Fibroblast of lung (primary cell): ENCODE measurements around the gene MAPK8IP3. TPM values are rescaled to one million over a fixed set of nuclear protein-coding genes. Genes with fewer than 3 reads are reported as not detected.

ENCODE experiments used
- DNase-seq, 2 donors: peaks; one replicate each; pipeline versions ENCODE4 v3.0.0 to v3.0.0-alpha.2; 2010; ENCODE audit warnings: low read depth in 2 of 2
- H2AFZ ChIP-seq: 2 replicates; pipeline ENCODE4 v1.5.1; 2012; ENCODE audit warnings: low read length, control low read depth, inconsistent platforms
- H3K27ac ChIP-seq: 2 replicates; pipeline ENCODE4 v1.5.1; 2011; ENCODE audit warnings: low read length, control low read depth; ENCODE audit not compliant: insufficient read depth
- H3K27me3 ChIP-seq: 2 replicates; pipeline ENCODE4 v1.5.1; 2011; ENCODE audit warnings: mild to moderate bottlenecking, low read length; ENCODE audit not compliant: control insufficient read depth, insufficient read depth
- H3K36me3 ChIP-seq: 2 replicates; pipeline ENCODE4 v1.5.1; 2011; ENCODE audit warnings: low read length; ENCODE audit not compliant: control insufficient read depth, insufficient read depth
- H3K4me1 ChIP-seq: 2 replicates; pipeline ENCODE4 v1.5.1; 2011; ENCODE audit warnings: low read length; ENCODE audit not compliant: control insufficient read depth, insufficient read depth; ENCODE audit errors: extremely low read depth
- H3K4me2 ChIP-seq: 2 replicates; pipeline ENCODE4 v1.5.1; 2011; ENCODE audit warnings: low read length, control low read depth; ENCODE audit not compliant: insufficient read depth; ENCODE audit errors: extremely low read depth
- H3K4me3 ChIP-seq, 4 experiments: fragments of 200-600 bp in 1 of 4; sonication (generic) in 1 of 4; replicated peaks in 1 of 4; 2 replicates each; pipeline ENCODE4 v1.5.1; 2011 to 2016; ENCODE audit warnings: low read length in 4 of 4, low read depth in 3 of 4, mild to moderate bottlenecking in 3 of 4, control low read depth in 2 of 4, inconsistent platforms in 1 of 4, mixed read lengths in 1 of 4; ENCODE audit not compliant: insufficient read depth in 1 of 4; ENCODE audit errors: control extremely low read depth in 1 of 4
- H3K79me2 ChIP-seq: 2 replicates; pipeline ENCODE4 v1.5.1; 2012; ENCODE audit warnings: mild to moderate bottlenecking, low read length, inconsistent platforms; ENCODE audit not compliant: control insufficient read depth, insufficient read depth
- H3K9ac ChIP-seq: 2 replicates; pipeline ENCODE4 v1.5.1; 2011; ENCODE audit warnings: mild to moderate bottlenecking, low read length, control low read depth; ENCODE audit not compliant: insufficient read depth
- H3K9me3 ChIP-seq: 2 replicates; pipeline ENCODE4 v1.5.1; 2012; ENCODE audit warnings: low read depth, low read length; ENCODE audit not compliant: control insufficient read depth, insufficient read depth
- H4K20me1 ChIP-seq: 2 replicates; pipeline ENCODE4 v1.5.1; 2011; ENCODE audit warnings: low read length; ENCODE audit not compliant: control insufficient read depth, insufficient read depth; ENCODE audit errors: extremely low read depth
- CTCF ChIP-seq, 2 donors: IDR thresholded peaks in 1 of 2; conservative IDR thresholded peaks in 1 of 2; 1 replicate in 1 of 2; 2 replicates in 1 of 2; pipeline ENCODE4 v1.5.1; 2011 to 2012; ENCODE audit warnings: low read length in 2 of 2, control low read depth in 1 of 2, inconsistent platforms in 1 of 2, low read depth in 1 of 2, mild to moderate bottlenecking in 1 of 2
- EZH2 ChIP-seq: IDR thresholded peaks from 2 replicates; pipeline ENCODE4 v1.5.1; 2012; ENCODE audit warnings: low read length, control low read depth, mild to moderate bottlenecking; ENCODE audit errors: missing control alignments
- polyA plus RNA-seq, 2 donors: library from polyadenylated mRNA; depleted of rRNA in 1 of 2; stranded (reverse) in 1 of 2; unstranded in 1 of 2; fragments of >200 nt; gene quantifications; 2 replicates each; pipeline ENCODE4 v1.2.1, GENCODE V29; 2011 to 2012; ENCODE audit warnings: missing spikeins in 1 of 2
- total RNA-seq: library from RNA; depleted of rRNA; stranded (reverse); fragments of >200 nt; gene quantifications from 2 replicates; pipeline ENCODE4 v1.2.1, GENCODE V29; 2014

Gene MAPK8IP3
- total and polyA plus RNA-seq, 2 donors (not counting 1 experiment from before 2014, with no cell fraction given): 9.4 to 36.3 TPM

GRCh38 chr16:1765826-1766225 lies 59.8 kb downstream of the MAPK8IP3 start:
- Histone ChIP-seq H3K79me2 (no peaks in the 10 kb centered on the region), H2AFZ (no peak overlapping the region), H3K9me3 (no peaks in the 10 kb centered on the region), H3K4me1 (peaks cover 8% of the 10 kb centered on the region), H3K27me3 (no peaks in the 10 kb centered on the region), H3K27ac (no peak overlapping the region), H3K4me3 (no peak overlapping the region), H3K4me2 (no peak overlapping the region), H3K36me3 (peaks cover 54% of the 10 kb centered on the region), H3K9ac (no peak overlapping the region), H4K20me1 (no peaks in the 10 kb centered on the region)
- no peak for DNase-seq
- no peak for TF ChIP-seq CTCF (conservative IDR thresholded peaks at IDR 0.05 in 1 of 2, IDR thresholded peaks at IDR 0.05 in 1 of 2; ENCODE audit: low read depth in 1 of 2, low read length in 2 of 2)
- TF ChIP-seq EZH2: no peak

- Histone ChIP-seq H3K4me1 (peaks cover 8% of the 10 kb centered on the region), H3K27ac (no peak overlapping the region), H3K9ac (no peak overlapping the region), H3K36me3 (peaks cover 52% of the 10 kb centered on the region), H3K9me3 (no peaks in the 10 kb centered on the region), H3K4me3 (no peak overlapping the region), H4K20me1 (no peaks in the 10 kb centered on the region), H3K79me2 (no peaks in the 10 kb centered on the region), H3K27me3 (no peaks in the 10 kb centered on the region), H3K4me2 (no peak overlapping the region), H2AFZ (no peak overlapping the region)
- DNase-seq: no peak
- TF ChIP-seq EZH2 (no peak), CTCF (conservative IDR thresholded peaks at IDR 0.05 in 1 of 2, IDR thresholded peaks at IDR 0.05 in 1 of 2; ENCODE audit: low read depth in 1 of 2, low read length in 2 of 2) (no peak)
These were observed 60.2 kb downstream of the MAPK8IP3 start for GRCh38 chr16:1766231-1766630.

- no peak overlapping the region for H2AFZ ChIP-seq
- H3K9me3 ChIP-seq: no peaks in the 10 kb centered on the region
- H3K4me1 ChIP-seq: peaks cover 8% of the 10 kb centered on the region
- no peaks in the 10 kb centered on the region for H3K27me3 ChIP-seq
- H3K9ac ChIP-seq: no peak overlapping the region
- DNase-seq: no peak
- no peaks in the 10 kb centered on the region for H3K79me2 ChIP-seq
- no peak for TF ChIP-seq EZH2
- TF ChIP-seq CTCF (conservative IDR thresholded peaks at IDR 0.05 in 1 of 2, IDR thresholded peaks at IDR 0.05 in 1 of 2; ENCODE audit: low read depth in 1 of 2, low read length in 2 of 2): no peak
- peaks cover 52% of the 10 kb centered on the region for H3K36me3 ChIP-seq
- H3K27ac ChIP-seq: no peak overlapping the region
- no peak overlapping the region for H3K4me2 ChIP-seq
- H3K4me3 ChIP-seq: no peak overlapping the region
- H4K20me1 ChIP-seq: no peaks in the 10 kb centered on the region
These were observed 60.7 kb downstream of the MAPK8IP3 start for GRCh38 chr16:1766701-1767100.
